Psoas muscle (tissue), 8 donors: ENCODE measurements around the gene AREL1. TPM values are rescaled to one million over a fixed set of nuclear protein-coding genes. Genes with fewer than 3 reads are reported as not detected.

Experiments
- ATAC-seq, 4 donors: fragments of 200-7000 bp; cut with Tn5 transposase; one replicate each; pipeline ENCODE4 v1.9.1; 2020; ENCODE audit warnings: moderate library complexity in 3 of 4, mild to moderate bottlenecking in 2 of 4
- DNase-seq, 2 donors: peaks; one replicate each; pipeline ENCODE4 v3.0.0-alpha.2; 2020
- H3K27ac ChIP-seq: fragments of 200-600 bp; one replicate; pipeline ENCODE4 v1.8.0; 2022
- H3K27me3 ChIP-seq, 3 donors: fragments of 200-600 bp in 1 of 3; one replicate each; pipeline versions ENCODE4 v1.6.1 to v1.8.0; 2013 to 2022; ENCODE audit warnings: low read length in 2 of 3, mild to moderate bottlenecking in 2 of 3, moderate library complexity in 1 of 3; ENCODE audit not compliant: insufficient read depth in 3 of 3
- H3K36me3 ChIP-seq, 2 donors: fragments of 200-600 bp in 1 of 2; one replicate each; pipeline versions ENCODE4 v1.6.1 to v1.8.0; 2013 to 2022; ENCODE audit warnings: low read depth in 1 of 2, mild to moderate bottlenecking in 1 of 2, moderate library complexity in 1 of 2; ENCODE audit not compliant: insufficient read depth in 1 of 2
- H3K4me1 ChIP-seq: fragments of 200-600 bp; one replicate; pipeline ENCODE4 v1.8.0; 2022
- H3K4me3 ChIP-seq: fragments of 200-600 bp; one replicate; pipeline ENCODE4 v1.8.0; 2022; ENCODE audit warnings: mild to moderate bottlenecking
- H3K9me3 ChIP-seq: fragments of 200-600 bp; one replicate; pipeline ENCODE4 v1.8.0; 2022
- WGBS, 3 donors: extraction: QIAGEN DNeasy Blood & Tissue Kit; methylation state at CpG; one replicate each; pipeline versions ENCODE4 v1.1.6 to v1.1.7; 2013; 5-methylcytosine and 5-hydroxymethylcytosine counted together
- intact Hi-C, 2 donors: fragments of 100-400 bp; cut with DNase I; formaldehyde crosslinking; loops; one replicate each; pipeline versions ENCODE4 v1.11.0 to v1.14.2; 2022
- polyA plus RNA-seq, 3 donors: library from polyadenylated mRNA; stranded (reverse); fragments of 200-250 nt; gene quantifications; one replicate each; pipeline ENCODE4 v1.2.3, GENCODE V29; 2013
- total RNA-seq, 4 donors: library from RNA; stranded (reverse); fragmentation: NEBNext Ultra II Directional in 2 of 4; extraction: Animal tissue kit (Norgen Biotek cat#: 25700) in 2 of 4; gene quantifications; one replicate each; pipeline versions ENCODE4 v1.2.1 to v1.2.4, GENCODE V29; 2021 to 2023
- TF ChIP-seq, protein P1 (sequence below): fragments of 200-600 bp; IDR thresholded peaks from one replicate; pipeline ENCODE4 v1.8.0; 2022; ENCODE audit warnings: antibody characterized with exemption
- donor health status: healthy with polysubstance abuse.
- donor health status: DM: no; HTN: no; CAD: no; lungs with moderate emphysema.
- donor health status: Bipolar disorder and iron deficiency.
- donor health status: healthy.
- donor health status: DM: yes; HTN: yes; CAD: no.
- donor health status: DM: no; HTN: no; CAD: no.
- donor health status: DM: no; HTN: no; CAD: no.
- donor health status: DM: yes; HTN: yes; CAD: no.

AREL1 gene
- total and polyA plus RNA-seq, 7 donors, result 8.5 to 24.6 (median 15.4) TPM

- DNase-seq (no peak), ATAC-seq (peak in 3 of 4 donors; percentile 34 to 52 (median 46))
- no peaks in the 10 kb centered on the region for H3K9me3 ChIP-seq
- TF ChIP-seq, protein P1, sequence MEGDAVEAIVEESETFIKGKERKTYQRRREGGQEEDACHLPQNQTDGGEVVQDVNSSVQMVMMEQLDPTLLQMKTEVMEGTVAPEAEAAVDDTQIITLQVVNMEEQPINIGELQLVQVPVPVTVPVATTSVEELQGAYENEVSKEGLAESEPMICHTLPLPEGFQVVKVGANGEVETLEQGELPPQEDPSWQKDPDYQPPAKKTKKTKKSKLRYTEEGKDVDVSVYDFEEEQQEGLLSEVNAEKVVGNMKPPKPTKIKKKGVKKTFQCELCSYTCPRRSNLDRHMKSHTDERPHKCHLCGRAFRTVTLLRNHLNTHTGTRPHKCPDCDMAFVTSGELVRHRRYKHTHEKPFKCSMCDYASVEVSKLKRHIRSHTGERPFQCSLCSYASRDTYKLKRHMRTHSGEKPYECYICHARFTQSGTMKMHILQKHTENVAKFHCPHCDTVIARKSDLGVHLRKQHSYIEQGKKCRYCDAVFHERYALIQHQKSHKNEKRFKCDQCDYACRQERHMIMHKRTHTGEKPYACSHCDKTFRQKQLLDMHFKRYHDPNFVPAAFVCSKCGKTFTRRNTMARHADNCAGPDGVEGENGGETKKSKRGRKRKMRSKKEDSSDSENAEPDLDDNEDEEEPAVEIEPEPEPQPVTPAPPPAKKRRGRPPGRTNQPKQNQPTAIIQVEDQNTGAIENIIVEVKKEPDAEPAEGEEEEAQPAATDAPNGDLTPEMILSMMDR, result no peak
- intact Hi-C loops, result no loop called here
- H3K4me3 ChIP-seq, result no peak overlapping the region
- WGBS, 3 donors, result 70 to 83% (median 75%) methylated on average over 1 of the region's 1 CpG
- H3K4me1 ChIP-seq, result peaks cover 11% of the 10 kb centered on the region
- H3K27ac ChIP-seq, result no peak overlapping the region
- H3K36me3 ChIP-seq, result no peaks in the 10 kb centered on the region
- H3K27me3 ChIP-seq, result no peaks in the 10 kb centered on the region
These were observed 73.9 kb downstream of the AREL1 start for GRCh38 chr14:74638966-74639365.

DNA sequence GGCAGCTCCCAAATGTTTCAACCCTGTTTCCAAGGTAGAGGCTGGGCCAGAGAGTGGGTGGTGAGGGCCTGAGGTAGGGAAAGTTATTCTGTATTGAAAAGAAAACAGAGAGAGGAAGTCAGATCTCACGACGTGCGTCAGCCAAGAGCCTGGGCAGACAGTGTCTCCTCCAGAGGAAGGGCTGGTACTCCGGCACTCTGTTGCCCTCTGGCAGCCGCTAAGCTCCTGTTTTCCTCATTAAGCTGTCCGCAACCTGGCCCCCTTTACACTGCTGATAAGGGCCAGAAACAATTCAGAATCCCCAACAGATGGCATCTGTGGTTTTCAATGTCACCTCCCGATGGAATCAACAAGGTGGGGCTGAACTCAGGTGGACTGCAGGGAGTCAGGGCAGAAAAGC, 74.8 kb downstream of the AREL1 start:
- 72 to 81% (median 73%) methylated on average over 7 of the region's 7 CpGs for WGBS, 3 donors
- Histone ChIP-seq H3K27me3 (no peaks in the 10 kb centered on the region), H3K4me1 (peaks cover 11% of the 10 kb centered on the region), H3K9me3 (no peaks in the 10 kb centered on the region), H3K36me3 (no peaks in the 10 kb centered on the region), H3K4me3 (no peak overlapping the region), H3K27ac (no peak overlapping the region)
- ATAC-seq, result no peak
- DNase-seq, result no peak
- intact Hi-C loops, result no loop called here
- TF ChIP-seq, protein P1, result no peak

- no peak overlapping the region for H3K4me3 ChIP-seq
- ATAC-seq (no peak), DNase-seq (no peak)
- no peak overlapping the region for H3K27ac ChIP-seq
- 71 to 87% (median 73%) methylated on average over 3 of the region's 3 CpGs for WGBS, 3 donors
- peaks cover 7% of the 10 kb centered on the region for H3K4me1 ChIP-seq
- intact Hi-C loops, result no loop called here
- no peaks in the 10 kb centered on the region for H3K27me3 ChIP-seq
- H3K9me3 ChIP-seq, result no peaks in the 10 kb centered on the region
- TF ChIP-seq, protein P1, result no peak
- no peaks in the 10 kb centered on the region for H3K36me3 ChIP-seq
These were observed 75.7 kb downstream of the AREL1 start for GRCh38 chr14:74637178-74637550.

DNA sequence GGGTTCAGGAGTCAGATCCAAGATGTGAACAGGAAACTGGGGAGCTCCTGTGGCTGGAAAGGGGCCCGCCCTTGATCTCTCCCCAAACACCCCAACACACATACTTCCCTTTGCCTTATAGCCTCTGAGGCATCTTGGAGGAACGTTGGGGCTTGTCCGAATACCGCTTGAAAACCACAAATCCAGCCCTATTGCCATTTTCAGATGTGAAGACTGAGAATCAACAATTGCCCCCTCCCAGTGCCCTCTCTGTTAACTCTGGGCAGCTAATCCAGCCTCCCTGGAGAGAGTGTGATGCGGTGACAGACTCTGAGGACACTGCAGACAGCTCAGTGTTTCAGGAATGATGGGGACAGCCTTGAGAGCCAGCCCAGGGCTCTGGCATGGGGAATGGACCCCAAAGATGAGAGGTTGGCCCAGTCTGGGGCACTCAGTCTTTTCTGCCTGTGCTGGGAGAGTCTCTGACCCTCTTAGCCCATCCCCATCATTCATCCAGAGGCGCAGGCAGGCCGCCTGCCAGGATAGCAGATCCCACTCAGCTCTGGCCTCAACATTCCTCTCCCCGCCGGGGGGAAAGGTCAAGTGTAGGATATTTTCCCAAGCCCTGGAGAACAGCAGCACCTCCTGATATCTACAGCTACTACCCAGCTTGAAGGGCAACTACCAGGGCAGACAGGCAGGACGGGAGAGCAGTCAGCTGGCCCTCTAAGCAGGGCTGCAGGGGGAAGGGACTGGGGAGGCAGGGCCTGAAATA, 76.3 kb downstream of the AREL1 start:
- Histone ChIP-seq H3K4me1 (peaks cover 1% of the 10 kb centered on the region), H3K9me3 (no peaks in the 10 kb centered on the region), H3K27me3 (no peaks in the 10 kb centered on the region), H3K4me3 (no peak overlapping the region), H3K36me3 (no peaks in the 10 kb centered on the region), H3K27ac (no peak overlapping the region)
- ATAC-seq (no peak), DNase-seq (no peak)
- TF ChIP-seq, protein P1, result no peak
- 86 to 89% (median 88%) methylated on average over 10 of the region's 10 CpGs for WGBS, 3 donors
- intact Hi-C loops, result no loop called here

DNA sequence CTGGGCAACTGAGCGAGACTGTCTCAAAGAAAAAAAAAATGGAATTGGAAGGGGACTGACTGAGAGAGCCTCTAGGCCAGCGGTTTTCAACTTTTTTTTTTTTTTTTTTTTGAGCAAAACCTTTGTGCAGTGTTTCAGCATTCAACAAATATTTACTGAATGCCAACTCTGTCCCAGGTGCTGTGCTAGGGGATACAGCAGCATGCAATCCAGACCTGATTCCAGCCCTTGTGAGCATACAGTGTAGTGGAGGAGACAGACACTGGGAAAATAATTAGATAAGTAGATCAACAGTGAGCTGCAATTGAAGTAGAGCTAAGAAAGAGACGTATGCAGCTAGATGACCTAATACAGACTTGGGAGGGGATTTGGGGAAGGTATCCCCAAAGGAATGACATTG, 77.0 kb downstream of the AREL1 start:
- Histone ChIP-seq H3K36me3 (no peaks in the 10 kb centered on the region), H3K27me3 (no peaks in the 10 kb centered on the region), H3K4me3 (no peak overlapping the region), H3K9me3 (no peaks in the 10 kb centered on the region), H3K4me1 (no peaks in the 10 kb centered on the region), H3K27ac (no peak overlapping the region)
- 86 to 89% (median 86%) methylated on average over 3 of the region's 3 CpGs for WGBS, 3 donors
- intact Hi-C loops, result no loop called here
- TF ChIP-seq, protein P1, result no peak
- no peak for ATAC-seq
- no peak for DNase-seq
